KG1 (cell line): ENCODE results near the gene JUN.

Source experiments
- DNase-seq: peaks from one replicate; lab custom pipeline; 2025; lab: John Stamatoyannopoulos, UW

Gene JUN

GRCh38 chr1:58755468-58755872 lies 28.4 kb downstream of the JUN start:
- peak; percentile 82 for DNase-seq

GRCh38 chr1:58754683-58755467 lies 29.0 kb downstream of the JUN start:
- DNase-seq: peak; percentile 82

- peak; percentile 33 for DNase-seq
These were observed 29.7 kb downstream of the JUN start for GRCh38 chr1:58754073-58754613.

GRCh38 chr1:58753431-58753866 lies 30.4 kb downstream of the JUN start:
- DNase-seq: no peak

- DNase-seq: no peak
These were observed 34.2 kb downstream of the JUN start for GRCh38 chr1:58749646-58750045.

- no peak for DNase-seq
These were observed 35.2 kb downstream of the JUN start for GRCh38 chr1:58748666-58749065.

- DNase-seq: no peak
These were observed 37.1 kb downstream of the JUN start for GRCh38 chr1:58746757-58747156.

GRCh38 chr1:58746182-58746581 lies 37.7 kb downstream of the JUN start:
- DNase-seq: no peak

GRCh38 chr1:58745666-58746065 lies 38.2 kb downstream of the JUN start:
- no peak for DNase-seq

GRCh38 chr1:58745117-58745516 lies 38.7 kb downstream of the JUN start:
- DNase-seq: no peak

- DNase-seq: no peak
These were observed 41.9 kb downstream of the JUN start for GRCh38 chr1:58741678-58742553.

GRCh38 chr1:58739856-58740466 lies 43.9 kb downstream of the JUN start:
- peak; percentile 43 for DNase-seq

GRCh38 chr1:58738876-58739275 lies 45.0 kb downstream of the JUN start:
- DNase-seq: no peak

- DNase-seq: no peak
These were observed 48.3 kb downstream of the JUN start for GRCh38 chr1:58735586-58735985.

- no peak for DNase-seq
These were observed 49.2 kb downstream of the JUN start for GRCh38 chr1:58734630-58735029.

GRCh38 chr1:58732087-58732775 lies 51.6 kb downstream of the JUN start:
- DNase-seq: no peak
